GM21381 (cell line): Measurements from ENCODE around the gene PSPN.
"Not testable (repeated sequence)": the region's sequence is repeated elsewhere in the genome, so short reads cannot be mapped to it uniquely, and the experiment has no call there.

Experiments used
- ATAC-seq: cut with Tn5 transposase; IDR thresholded peaks from one replicate; pipeline ENCODE4 v1.9.1; 2021; ENCODE audit warnings: mild to moderate bottlenecking, moderate library complexity; ENCODE audit not compliant: unreplicated experiment

The PSPN gene

GRCh38 chr19:6373813-6374108 is 2.0 kb downstream of the PSPN start:
- ATAC-seq = no peak

- ATAC-seq = peak; percentile 59
Observed at GRCh38 chr19:6373096-6373812, 2.5 kb downstream of the PSPN start.

- ATAC-seq = peak; percentile 71
Observed at GRCh38 chr19:6372594-6373095, 3.1 kb downstream of the PSPN start, which contains the start of gene ALKBH7. ALKBH7 (plus strand) TSS chr19:6372794; CDS start chr19:6372821, 27 bp downstream.

- ATAC-seq = no peak
Observed at GRCh38 chr19:6364353-6364752, 11.4 kb downstream of the PSPN start.

- no peak for ATAC-seq
Observed at GRCh38 chr19:6362351-6362801, 13.4 kb downstream of the PSPN start.

- ATAC-seq = no peak
Observed at GRCh38 chr19:6362027-6362350, 13.7 kb downstream of the PSPN start.

GRCh38 chr19:6360857-6361216 is 14.9 kb downstream of the PSPN start:
- not testable (repeated sequence) for ATAC-seq

- ATAC-seq = not testable (repeated sequence)
Observed at GRCh38 chr19:6360445-6360844, 15.3 kb downstream of the PSPN start.

- ATAC-seq = no peak
Observed at GRCh38 chr19:6359568-6360341, 16.0 kb downstream of the PSPN start.

- no peak for ATAC-seq
Observed at GRCh38 chr19:6358003-6358402, 17.7 kb downstream of the PSPN start.

GRCh38 chr19:6357174-6357573 is 18.6 kb downstream of the PSPN start:
- ATAC-seq = no peak

GRCh38 chr19:6355321-6356040 is 20.3 kb downstream of the PSPN start:
- not testable (repeated sequence) for ATAC-seq

- no peak for ATAC-seq
Observed at GRCh38 chr19:6354098-6354674, 21.5 kb downstream of the PSPN start.

- ATAC-seq = no peak
Observed at GRCh38 chr19:6352381-6353165, 23.2 kb downstream of the PSPN start.

- no peak for ATAC-seq
Observed at GRCh38 chr19:6350688-6351087, 25.0 kb downstream of the PSPN start.

- not testable (repeated sequence) for ATAC-seq
Observed at GRCh38 chr19:6349271-6349670, 26.5 kb downstream of the PSPN start.

GRCh38 chr19:6343462-6343861 is 32.3 kb downstream of the PSPN start:
- no peak for ATAC-seq

GRCh38 chr19:6340493-6341201 is 35.1 kb downstream of the PSPN start:
- ATAC-seq = no peak

GRCh38 chr19:6334490-6335285 is 41.0 kb downstream of the PSPN start:
- ATAC-seq = no peak
